K562 (cell line): ENCODE measurements around the gene HCST. TPM values are rescaled to one million over a fixed set of nuclear protein-coding genes. Genes with fewer than 3 reads are reported as not detected.

ENCODE experiments used
- polyA plus RNA-seq, 8 experiments: library from polyadenylated mRNA; depleted of rRNA in 4 of 8; stranded (reverse) in 5 of 8; unstranded in 3 of 8; fragments of >200 nt; fragmentation: Nextera tagmentation in 2 of 8; fragmentation: Illumina TruSeq in 1 of 8; extraction: Ambion mirVana in 2 of 8; extraction: Trizol in 1 of 8; gene quantifications; 2 replicates each; pipeline versions ENCODE4 v1.2.1 to v1.2.3, GENCODE V29; 2011 to 2014; ENCODE audit warnings: inconsistent platforms in 1 of 8, missing spikeins in 1 of 8
- small RNA-seq: library from RNA; depleted of rRNA; stranded (forward); fragments of <200 nt; gene quantifications from one replicate; pipeline ENCODE3, GENCODE V24; 2014
- total RNA-seq, 7 experiments: library from RNA; depleted of rRNA in 6 of 7; stranded (reverse); fragments of >200 nt in 6 of 7; fragmentation: Illumina TruSeq in 2 of 7; extraction: Trizol in 2 of 7; gene quantifications; 2 replicates each; pipeline versions ENCODE4 v1.2.1 to v1.2.3, GENCODE V29; 2011 to 2021; ENCODE audit warnings: low replicate concordance in 1 of 7

The HCST gene
- total and polyA plus RNA-seq, 9 of the 15 experiments (the other 6 are each of a cell fraction or from before 2014, with no cell fraction given), result 0.29 to 1.9 (median 0.95) TPM; not detected in 2

Small RNA genes within 50 kb of the gene (small RNA-seq; reads per million reads assigned to genes)
- not detected for gene RN7SL402P

Other genes starting within 250 kb of the HCST start
Only the 7 nearest of the 28 such genes appear.
- not detected in 2 replicates for gene PRODH2, start 89.7 kb upstream of the HCST start, total RNA-seq (2014; rRNA removed)
- gene PRODH2, start 89.7 kb upstream of the HCST start, total RNA-seq (2014; rRNA removed; fragmentation: Illumina TruSeq; extraction: Trizol), result not detected in 2 replicates
- gene PRODH2, start 89.7 kb upstream of the HCST start, total RNA-seq (2015; rRNA removed; fragmentation: Illumina TruSeq; extraction: Trizol), result not detected in 2 replicates
- not detected in 2 replicates for gene PRODH2, start 89.7 kb upstream of the HCST start, total RNA-seq (2021)
- not detected in 2 replicates for gene PRODH2, start 89.7 kb upstream of the HCST start, polyA plus RNA-seq (2011; rRNA removed)
- not detected in 2 replicates for gene PRODH2, start 89.7 kb upstream of the HCST start, polyA plus RNA-seq (2014; fragmentation: Illumina TruSeq; extraction: Trizol)
- not detected for gene PRODH2, start 89.7 kb upstream of the HCST start, polyA plus RNA-seq (2014; fragmentation: Nextera tagmentation; extraction: Ambion mirVana)
- gene PRODH2, start 89.7 kb upstream of the HCST start, polyA plus RNA-seq (2014; rRNA removed), result not detected in 2 replicates
- 0.23 TPM in 1 of 2 replicates, not detected in the other for gene NPHS1, start 50.0 kb upstream of the HCST start, total RNA-seq (2014; rRNA removed)
- gene NPHS1, start 50.0 kb upstream of the HCST start, total RNA-seq (2014; rRNA removed; fragmentation: Illumina TruSeq; extraction: Trizol), result not detected in 2 replicates
- not detected in 2 replicates for gene NPHS1, start 50.0 kb upstream of the HCST start, total RNA-seq (2015; rRNA removed; fragmentation: Illumina TruSeq; extraction: Trizol)
- gene NPHS1, start 50.0 kb upstream of the HCST start, total RNA-seq (2021), result 0.04 TPM in 1 of 2 replicates, not detected in the other
- 0.01 and 0.12 TPM in 2 replicates for gene NPHS1, start 50.0 kb upstream of the HCST start, polyA plus RNA-seq (2011; rRNA removed)
- gene NPHS1, start 50.0 kb upstream of the HCST start, polyA plus RNA-seq (2014; fragmentation: Illumina TruSeq; extraction: Trizol), result not detected in 2 replicates
- not detected for gene NPHS1, start 50.0 kb upstream of the HCST start, polyA plus RNA-seq (2014; fragmentation: Nextera tagmentation; extraction: Ambion mirVana)
- gene NPHS1, start 50.0 kb upstream of the HCST start, polyA plus RNA-seq (2014; rRNA removed), result 0.03 and 0.28 TPM in 2 replicates
- gene KIRREL2, start 45.6 kb upstream of the HCST start, total RNA-seq (2014; rRNA removed), result not detected in 2 replicates
- gene KIRREL2, start 45.6 kb upstream of the HCST start, total RNA-seq (2014; rRNA removed; fragmentation: Illumina TruSeq; extraction: Trizol), result not detected in 2 replicates
- gene KIRREL2, start 45.6 kb upstream of the HCST start, total RNA-seq (2015; rRNA removed; fragmentation: Illumina TruSeq; extraction: Trizol), result 0.04 and 0.07 TPM in 2 replicates
- 0.09 and 0.16 TPM in 2 replicates for gene KIRREL2, start 45.6 kb upstream of the HCST start, total RNA-seq (2021)
- gene KIRREL2, start 45.6 kb upstream of the HCST start, polyA plus RNA-seq (2011; rRNA removed), result 0.08 and 0.10 TPM in 2 replicates
- gene KIRREL2, start 45.6 kb upstream of the HCST start, polyA plus RNA-seq (2014; fragmentation: Illumina TruSeq; extraction: Trizol), result 0.04 TPM in 1 of 2 replicates, not detected in the other
- under 1 TPM in 1 of 2 experiments, not detected in 1; 0.01 TPM for gene KIRREL2, start 45.6 kb upstream of the HCST start, polyA plus RNA-seq (2014; fragmentation: Nextera tagmentation; extraction: Ambion mirVana)
- gene KIRREL2, start 45.6 kb upstream of the HCST start, polyA plus RNA-seq (2014; rRNA removed), result 0.11 and 0.12 TPM in 2 replicates
- 5.8 and 9.0 TPM in 2 replicates for gene APLP1, start 34.0 kb upstream of the HCST start, total RNA-seq (2014; rRNA removed)
- 2.3 and 3.0 TPM in 2 replicates for gene APLP1, start 34.0 kb upstream of the HCST start, total RNA-seq (2014; rRNA removed; fragmentation: Illumina TruSeq; extraction: Trizol)
- 1.4 and 3.3 TPM in 2 replicates for gene APLP1, start 34.0 kb upstream of the HCST start, total RNA-seq (2015; rRNA removed; fragmentation: Illumina TruSeq; extraction: Trizol)
- gene APLP1, start 34.0 kb upstream of the HCST start, total RNA-seq (2021), result 6.9 and 9.9 TPM in 2 replicates
- 4.7 and 8.9 TPM in 2 replicates for gene APLP1, start 34.0 kb upstream of the HCST start, polyA plus RNA-seq (2011; rRNA removed)
- gene APLP1, start 34.0 kb upstream of the HCST start, polyA plus RNA-seq (2014; fragmentation: Illumina TruSeq; extraction: Trizol), result 6.6 and 7.8 TPM in 2 replicates
- gene APLP1, start 34.0 kb upstream of the HCST start, polyA plus RNA-seq (2014; fragmentation: Nextera tagmentation; extraction: Ambion mirVana), result under 1 TPM; 0.69 to 0.87 TPM
- gene APLP1, start 34.0 kb upstream of the HCST start, polyA plus RNA-seq (2014; rRNA removed), result 6.0 and 8.2 TPM in 2 replicates
- gene NFKBID, start 2.0 kb upstream of the HCST start, total RNA-seq (2014; rRNA removed), result 8.9 and 12.9 TPM in 2 replicates
- gene NFKBID, start 2.0 kb upstream of the HCST start, total RNA-seq (2014; rRNA removed; fragmentation: Illumina TruSeq; extraction: Trizol), result 1.7 and 2.9 TPM in 2 replicates
- 6.6 and 7.1 TPM in 2 replicates for gene NFKBID, start 2.0 kb upstream of the HCST start, total RNA-seq (2015; rRNA removed; fragmentation: Illumina TruSeq; extraction: Trizol)
- 9.3 and 10.0 TPM in 2 replicates for gene NFKBID, start 2.0 kb upstream of the HCST start, total RNA-seq (2021)
- 3.3 and 6.8 TPM in 2 replicates for gene NFKBID, start 2.0 kb upstream of the HCST start, polyA plus RNA-seq (2011; rRNA removed)
- 3.6 and 4.1 TPM in 2 replicates for gene NFKBID, start 2.0 kb upstream of the HCST start, polyA plus RNA-seq (2014; fragmentation: Illumina TruSeq; extraction: Trizol)
- under 1 TPM; 0.65 to 0.92 TPM for gene NFKBID, start 2.0 kb upstream of the HCST start, polyA plus RNA-seq (2014; fragmentation: Nextera tagmentation; extraction: Ambion mirVana)
- 6.3 and 8.9 TPM in 2 replicates for gene NFKBID, start 2.0 kb upstream of the HCST start, polyA plus RNA-seq (2014; rRNA removed)
- 0.86 and 2.0 TPM in 2 replicates for gene TYROBP, start 5.8 kb downstream of the HCST start, total RNA-seq (2014; rRNA removed)
- gene TYROBP, start 5.8 kb downstream of the HCST start, total RNA-seq (2014; rRNA removed; fragmentation: Illumina TruSeq; extraction: Trizol), result 1.1 and 1.2 TPM in 2 replicates
- 8.2 and 9.8 TPM in 2 replicates for gene TYROBP, start 5.8 kb downstream of the HCST start, total RNA-seq (2015; rRNA removed; fragmentation: Illumina TruSeq; extraction: Trizol)
- 2.7 and 2.9 TPM in 2 replicates for gene TYROBP, start 5.8 kb downstream of the HCST start, total RNA-seq (2021)
- gene TYROBP, start 5.8 kb downstream of the HCST start, polyA plus RNA-seq (2011; rRNA removed), result 2.9 and 11.1 TPM in 2 replicates
- gene TYROBP, start 5.8 kb downstream of the HCST start, polyA plus RNA-seq (2014; fragmentation: Illumina TruSeq; extraction: Trizol), result 2.2 and 2.4 TPM in 2 replicates
- 1 to 10 TPM in 1 of 2 experiments, under 1 TPM in 1; 0.72 to 1.6 TPM for gene TYROBP, start 5.8 kb downstream of the HCST start, polyA plus RNA-seq (2014; fragmentation: Nextera tagmentation; extraction: Ambion mirVana)
- gene TYROBP, start 5.8 kb downstream of the HCST start, polyA plus RNA-seq (2014; rRNA removed), result 3.4 and 8.1 TPM in 2 replicates
- gene LRFN3, start 33.8 kb downstream of the HCST start, total RNA-seq (2014; rRNA removed), result 0.08 TPM in 1 of 2 replicates, not detected in the other
- not detected in 2 replicates for gene LRFN3, start 33.8 kb downstream of the HCST start, total RNA-seq (2014; rRNA removed; fragmentation: Illumina TruSeq; extraction: Trizol)
- gene LRFN3, start 33.8 kb downstream of the HCST start, total RNA-seq (2015; rRNA removed; fragmentation: Illumina TruSeq; extraction: Trizol), result not detected in 2 replicates
- gene LRFN3, start 33.8 kb downstream of the HCST start, total RNA-seq (2021), result 0.11 and 0.31 TPM in 2 replicates
- gene LRFN3, start 33.8 kb downstream of the HCST start, polyA plus RNA-seq (2011; rRNA removed), result 0.16 TPM in 1 of 2 replicates, not detected in the other
- 0.03 and 0.19 TPM in 2 replicates for gene LRFN3, start 33.8 kb downstream of the HCST start, polyA plus RNA-seq (2014; fragmentation: Illumina TruSeq; extraction: Trizol)
- not detected for gene LRFN3, start 33.8 kb downstream of the HCST start, polyA plus RNA-seq (2014; fragmentation: Nextera tagmentation; extraction: Ambion mirVana)
- 0.12 and 0.35 TPM in 2 replicates for gene LRFN3, start 33.8 kb downstream of the HCST start, polyA plus RNA-seq (2014; rRNA removed)